ENCODE results near the gene COMMD1. TPM values are rescaled to one million over a fixed set of nuclear protein-coding genes. Genes with fewer than 3 reads are reported as not detected.
"Not testable (repeated sequence)": the region's sequence is repeated elsewhere in the genome, so short reads cannot be mapped to it uniquely, and the experiment has no call there.

The COMMD1 gene
- total RNA-seq = 10 to 100 TPM; 51.1 to 57.8 TPM

DNA sequence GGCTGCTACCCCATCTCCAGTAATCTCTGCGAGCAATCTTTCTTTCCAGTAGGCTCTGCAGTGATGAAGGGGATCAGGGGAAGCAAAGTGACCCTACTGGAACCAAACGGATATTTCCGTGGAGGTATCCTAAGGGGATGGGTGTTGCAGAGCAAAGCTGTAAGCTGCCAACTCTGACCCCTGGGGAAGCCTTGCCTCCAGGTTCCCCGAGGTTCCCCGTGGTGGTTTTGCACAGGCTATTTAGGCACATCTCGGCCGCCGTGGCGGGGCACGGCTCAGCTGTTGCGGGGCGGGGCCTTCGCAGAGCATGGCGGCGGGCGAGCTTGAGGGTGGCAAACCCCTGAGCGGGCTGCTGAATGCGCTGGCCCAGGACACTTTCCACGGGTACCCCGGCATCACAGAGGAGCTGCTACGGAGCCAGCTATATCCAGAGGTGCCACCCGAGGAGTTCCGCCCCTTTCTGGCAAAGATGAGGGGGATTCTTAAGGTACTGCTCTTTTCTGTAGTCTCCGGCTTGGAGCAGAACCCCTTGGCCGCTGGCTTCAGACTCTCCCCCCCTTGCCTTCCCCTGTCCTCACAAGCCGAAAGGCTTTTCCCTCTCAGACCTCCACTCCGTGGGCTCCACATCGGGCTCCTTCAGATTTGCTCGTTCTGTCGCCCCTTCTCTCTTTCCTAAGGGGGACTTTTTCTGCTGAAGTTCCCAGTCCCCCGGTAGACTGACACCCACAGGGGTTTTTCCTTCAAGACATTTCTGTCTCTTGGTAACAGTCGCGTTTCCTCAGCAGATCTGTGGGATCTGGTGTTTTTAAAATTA is at the start of gene COMMD1:
COMMD1 (plus strand) TSS at position 303 of the 814 bp plus-strand sequence; CDS start at position 308, 5 bp downstream.
- no peak for TF ChIP-seq CTCF (IDR thresholded peaks at IDR 0.05)
- peak; percentile 50 for ATAC-seq (ENCODE audit: insufficient number of reproducible peaks, low FRiP score, low read depth)
- no peaks in the 10 kb centered on the region for H3K27me3 ChIP-seq (replicated peaks; ENCODE audit: insufficient read depth)

GRCh38 chr2:61857224-61857623 is 48.2 kb upstream of the COMMD1 start:
- ATAC-seq (ENCODE audit: insufficient number of reproducible peaks, low FRiP score, low read depth) (no peak), DNase-seq (ENCODE audit: low spot score) (no peak)
- no peak overlapping the region for H3K27ac ChIP-seq
- no peaks in the 10 kb centered on the region for H3K36me3 ChIP-seq
- no peaks in the 10 kb centered on the region for H3K27me3 ChIP-seq (replicated peaks; ENCODE audit: insufficient read depth)
- no peak for TF ChIP-seq CTCF (IDR thresholded peaks at IDR 0.05)
- H3K4me1 ChIP-seq (ENCODE audit: control insufficient read depth in 1 of 2, low read depth in 2 of 2) = peaks cover 9 to 15% of the 10 kb centered on the region in 2 donors
- H3K9me3 ChIP-seq = no peaks in the 10 kb centered on the region
- no peak overlapping the region for H3K4me3 ChIP-seq

More for the DNA sequence above, at the start of gene COMMD1:
- Histone ChIP-seq H3K9me3 (no peaks in the 10 kb centered on the region), H3K36me3 (no peaks in the 10 kb centered on the region), H3K4me3 (peak within 1 kb of the TSS; percentile 83), H3K4me1 (ENCODE audit: control insufficient read depth in 1 of 2, low read depth in 2 of 2) (peaks cover 15 to 18% of the 10 kb centered on the region in 2 donors), H3K27ac (peak within 1 kb of the TSS; percentile 26 to 48)
- peak; percentile 29 for DNase-seq (ENCODE audit: low spot score)

GRCh38 chr2:61862085-61862484 is 43.4 kb upstream of the COMMD1 start:
- no peak for DNase-seq (ENCODE audit: low spot score)
- no peak for TF ChIP-seq CTCF (IDR thresholded peaks at IDR 0.05)
- no peak overlapping the region for H3K27ac ChIP-seq
- no peaks in the 10 kb centered on the region for H3K4me1 ChIP-seq (ENCODE audit: control insufficient read depth in 1 of 2, low read depth in 2 of 2)
- no peaks in the 10 kb centered on the region for H3K9me3 ChIP-seq
- H3K4me3 ChIP-seq = no peak overlapping the region
- H3K27me3 ChIP-seq (replicated peaks; ENCODE audit: insufficient read depth) = no peaks in the 10 kb centered on the region
- peaks cover 10% of the 10 kb centered on the region for H3K36me3 ChIP-seq
- no peak for ATAC-seq (ENCODE audit: insufficient number of reproducible peaks, low FRiP score, low read depth)

DNA sequence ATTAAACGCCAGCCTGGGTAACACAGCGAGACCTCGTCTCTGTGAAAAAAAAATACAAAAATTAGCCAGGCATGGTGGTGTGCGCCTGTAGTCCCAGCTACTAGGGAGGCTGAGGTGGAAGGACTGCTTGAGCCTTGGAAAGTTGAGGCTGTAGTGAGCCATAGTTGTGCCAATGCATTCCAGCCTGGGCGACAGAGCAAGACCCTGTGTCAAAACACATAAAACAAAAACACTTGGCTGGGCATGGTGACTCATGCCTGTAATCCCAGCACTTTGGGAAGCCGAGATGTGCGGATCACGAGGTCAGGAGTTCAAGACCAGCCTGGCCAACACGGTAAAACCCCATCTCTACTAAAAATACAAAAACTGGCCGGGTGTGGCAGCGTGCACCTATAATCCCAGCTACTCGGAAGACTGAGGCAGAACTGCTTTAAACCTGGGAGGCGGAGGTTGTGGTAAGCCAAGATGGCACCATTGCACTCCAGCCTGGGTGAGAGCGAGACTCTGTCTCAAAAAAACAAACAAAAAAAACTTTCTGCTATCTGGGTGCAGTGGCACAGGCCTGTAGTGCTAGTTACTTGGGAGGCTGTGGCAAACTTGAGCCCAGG is 38.9 kb upstream of the COMMD1 start:
- not testable (repeated sequence) for ATAC-seq (ENCODE audit: insufficient number of reproducible peaks, low FRiP score, low read depth); H3K4me1 ChIP-seq (ENCODE audit: control insufficient read depth in 1 of 2, low read depth in 2 of 2); H3K27me3 ChIP-seq (replicated peaks; ENCODE audit: insufficient read depth); H3K4me3 ChIP-seq; H3K9me3 ChIP-seq; H3K27ac ChIP-seq; DNase-seq (ENCODE audit: low spot score)
- H3K36me3 ChIP-seq = peaks cover 37% of the 10 kb centered on the region

GRCh38 chr2:61876400-61876799 is 29.1 kb upstream of the COMMD1 start:
- H3K4me3 ChIP-seq = no peak overlapping the region
- H3K27ac ChIP-seq = no peak overlapping the region
- DNase-seq (ENCODE audit: low spot score) = no peak
- no peaks in the 10 kb centered on the region for H3K27me3 ChIP-seq (replicated peaks; ENCODE audit: insufficient read depth)
- TF ChIP-seq CTCF (IDR thresholded peaks at IDR 0.05) = no peak
- peaks cover 72% of the 10 kb centered on the region for H3K36me3 ChIP-seq
- no peaks in the 10 kb centered on the region for H3K9me3 ChIP-seq
- ATAC-seq (ENCODE audit: insufficient number of reproducible peaks, low FRiP score, low read depth) = no peak
- H3K4me1 ChIP-seq (ENCODE audit: control insufficient read depth in 1 of 2, low read depth in 2 of 2) = no peaks in the 10 kb centered on the region
